ENCODE data around the gene FZD10.
A peak's percentile ranks its signal among the peaks of the same experiment; 100 is the strongest.

FZD10 gene

GRCh38 chr12:130156652-130157275 lies 5.5 kb upstream of the FZD10 start:
- no peak for DNase-seq

GRCh38 chr12:130157998-130158753 lies 4.1 kb upstream of the FZD10 start:
- DNase-seq: no peak

GRCh38 chr12:130158754-130159059 lies 3.6 kb upstream of the FZD10 start:
- no peak for DNase-seq

GRCh38 chr12:130160306-130160705 lies 2.0 kb upstream of the FZD10 start:
- no peak for DNase-seq

GRCh38 chr12:130160711-130161231 lies 1.5 kb upstream of the FZD10 start:
- no peak for DNase-seq

GRCh38 chr12:130161261-130162243 lies 712 bp upstream of the FZD10 start:
- DNase-seq: peak; percentile 47

- no peak for DNase-seq
Measured at GRCh38 chr12:130162745-130163460, 639 bp downstream of the FZD10 start.

GRCh38 chr12:130163461-130164215 lies 1.4 kb downstream of the FZD10 start:
- DNase-seq: no peak

GRCh38 chr12:130164216-130164542 lies 1.9 kb downstream of the FZD10 start:
- DNase-seq: no peak

- DNase-seq: no peak
Measured at GRCh38 chr12:130164936-130165335, 2.7 kb downstream of the FZD10 start.

- DNase-seq: no peak
Measured at GRCh38 chr12:130166306-130166705, 4.0 kb downstream of the FZD10 start.

- DNase-seq: no peak
Measured at GRCh38 chr12:130167537-130167936, 5.3 kb downstream of the FZD10 start.

- no peak for DNase-seq
Measured at GRCh38 chr12:130169256-130169655, 7.0 kb downstream of the FZD10 start.

GRCh38 chr12:130169924-130170323 lies 7.7 kb downstream of the FZD10 start:
- DNase-seq: no peak

GRCh38 chr12:130170611-130171010 lies 8.3 kb downstream of the FZD10 start:
- no peak for DNase-seq

- peak; percentile 38 for DNase-seq
Measured at GRCh38 chr12:130177635-130178242, 15.5 kb downstream of the FZD10 start.

GRCh38 chr12:130178282-130178681 lies 16.0 kb downstream of the FZD10 start:
- DNase-seq: no peak

GRCh38 chr12:130179191-130179590 lies 16.9 kb downstream of the FZD10 start:
- DNase-seq: no peak

GRCh38 chr12:130179621-130180020 lies 17.4 kb downstream of the FZD10 start:
- DNase-seq: no peak

GRCh38 chr12:130181211-130181610 lies 18.9 kb downstream of the FZD10 start:
- DNase-seq: no peak

GRCh38 chr12:130183585-130184370 lies 21.5 kb downstream of the FZD10 start:
- DNase-seq: no peak
